Measurements from ENCODE around the gene UFD1. TPM values are rescaled to one million over a fixed set of nuclear protein-coding genes. Genes with fewer than 3 reads are reported as not detected.
A peak's percentile ranks its signal among the peaks of the same experiment; 100 is the strongest.
"Not testable (repeated sequence)": the region's sequence is repeated elsewhere in the genome, so short reads cannot be mapped to it uniquely, and the experiment has no call there.

The UFD1 gene
- total and polyA plus RNA-seq, 9 of the 15 experiments (the other 6 are each of a cell fraction or from before 2014, with no cell fraction given), result 238 to 645 (median 363) TPM

GRCh38 chr22:19445279-19445982 is 33.6 kb downstream of the UFD1 start (continued):
- not testable (repeated sequence) for TF ChIP-seq ZBTB40 (IDR thresholded peaks at IDR 0.05)
- TF ChIP-seq ZBTB40 (CRISPR knock-in tag; IDR thresholded peaks at IDR 0.05) (peak; percentile 7; the same call in 1 of the 2 replicates), NR2F6 (CRISPR knock-in tag; IDR thresholded peaks at IDR 0.05) (peak; percentile 80; the same call in 1 of the 2 replicates), KHSRP (IDR thresholded peaks at IDR 0.05) (0 out of 2 replicates have a peak, but pooled peaks have one; percentile 10)
